HG02840 (cell line): Measurements from ENCODE around the gene DDX6.
"Not testable (repeated sequence)": the region's sequence is repeated elsewhere in the genome, so short reads cannot be mapped to it uniquely, and the experiment has no call there.

Experiments
- ATAC-seq: cut with Tn5 transposase; IDR thresholded peaks from one replicate; pipeline ENCODE4 v1.9.1; 2021; ENCODE audit warnings: mild to moderate bottlenecking, moderate library complexity, moderate number of reproducible peaks; ENCODE audit not compliant: unreplicated experiment, low FRiP score

Gene DDX6

GRCh38 chr11:118748056-118748455, 42.9 kb downstream of the DDX6 start:
- no peak for ATAC-seq

GRCh38 chr11:118746988-118747585, 43.9 kb downstream of the DDX6 start:
- ATAC-seq = no peak

GRCh38 chr11:118744046-118744445, 46.9 kb downstream of the DDX6 start:
- ATAC-seq = no peak

- ATAC-seq = no peak
Observed at GRCh38 chr11:118742304-118742703, 48.7 kb downstream of the DDX6 start.

- ATAC-seq = no peak
Observed at GRCh38 chr11:118740892-118741291, 50.1 kb downstream of the DDX6 start.

- no peak for ATAC-seq
Observed at GRCh38 chr11:118735203-118735602, 55.8 kb downstream of the DDX6 start.

- no peak for ATAC-seq
Observed at GRCh38 chr11:118734031-118734430, 56.9 kb downstream of the DDX6 start.

- not testable (repeated sequence) for ATAC-seq
Observed at GRCh38 chr11:118729753-118730152, 61.2 kb downstream of the DDX6 start.

GRCh38 chr11:118728112-118728511, 62.9 kb downstream of the DDX6 start:
- not testable (repeated sequence) for ATAC-seq

- ATAC-seq = not testable (repeated sequence)
Observed at GRCh38 chr11:118727721-118728066, 63.3 kb downstream of the DDX6 start.

- ATAC-seq = not testable (repeated sequence)
Observed at GRCh38 chr11:118727001-118727720, 63.8 kb downstream of the DDX6 start.

- not testable (repeated sequence) for ATAC-seq
Observed at GRCh38 chr11:118721478-118722015, 69.4 kb downstream of the DDX6 start.

- ATAC-seq = not testable (repeated sequence)
Observed at GRCh38 chr11:118720740-118721139, 70.2 kb downstream of the DDX6 start.

- ATAC-seq = not testable (repeated sequence)
Observed at GRCh38 chr11:118720078-118720477, 70.9 kb downstream of the DDX6 start.

GRCh38 chr11:118718562-118718961, 72.4 kb downstream of the DDX6 start:
- ATAC-seq = not testable (repeated sequence)

- ATAC-seq = not testable (repeated sequence)
Observed at GRCh38 chr11:118717733-118718132, 73.2 kb downstream of the DDX6 start.

GRCh38 chr11:118717221-118717620, 73.7 kb downstream of the DDX6 start:
- not testable (repeated sequence) for ATAC-seq

GRCh38 chr11:118715837-118716260, 75.1 kb downstream of the DDX6 start:
- no peak for ATAC-seq

GRCh38 chr11:118715245-118715831, 75.6 kb downstream of the DDX6 start:
- ATAC-seq = no peak

GRCh38 chr11:118714816-118715215, 76.1 kb downstream of the DDX6 start:
- ATAC-seq = no peak

GRCh38 chr11:118714416-118714815, 76.5 kb downstream of the DDX6 start:
- ATAC-seq = not testable (repeated sequence)
